Osteoblast (primary cell): ENCODE data around the gene KANK2. TPM values are rescaled to one million over a fixed set of nuclear protein-coding genes. Genes with fewer than 3 reads are reported as not detected.
A peak's percentile ranks its signal among the peaks of the same experiment; 100 is the strongest.

Experiments used
- DNase-seq: peaks from one replicate; pipeline ENCODE4 v3.0.0; 2011; ENCODE audit warnings: low spot score, mixed read lengths; ENCODE audit not compliant: insufficient read length; ENCODE audit errors: missing footprints
- H2AFZ ChIP-seq: 2 replicates; pipeline ENCODE4 v1.6.0; 2011; ENCODE audit warnings: mild to moderate bottlenecking, low read length
- H3K27ac ChIP-seq: 2 replicates; pipeline ENCODE4 v1.5.1; 2011; ENCODE audit warnings: mild to moderate bottlenecking, low read depth, low read length, moderate library complexity
- H3K27me3 ChIP-seq: 2 replicates; pipeline ENCODE4 v1.6.0; 2012; ENCODE audit warnings: mild to moderate bottlenecking, control low read depth, inconsistent platforms, low read length, moderate library complexity; ENCODE audit not compliant: insufficient read depth
- H3K36me3 ChIP-seq: 2 replicates; pipeline ENCODE4 v1.5.1; 2011; ENCODE audit warnings: mild to moderate bottlenecking, low read length, control low read depth, moderate library complexity; ENCODE audit not compliant: insufficient read depth
- H3K4me1 ChIP-seq: 2 replicates; pipeline ENCODE4 v1.5.1; 2011; ENCODE audit warnings: mild to moderate bottlenecking, low read length, control low read depth, moderate library complexity; ENCODE audit not compliant: insufficient read depth
- H3K4me2 ChIP-seq: 2 replicates; pipeline ENCODE4 v1.6.0; 2011; ENCODE audit warnings: mild to moderate bottlenecking, low read length; ENCODE audit not compliant: insufficient read depth
- H3K4me3 ChIP-seq: fragments of 200-600 bp; sonication (generic); 3 replicates; pipeline ENCODE4 v1.5.1; 2012; ENCODE audit warnings: mild to moderate bottlenecking, low read length, inconsistent platforms; ENCODE audit not compliant: insufficient read depth
- H3K79me2 ChIP-seq: 2 replicates; pipeline ENCODE4 v1.6.0; 2012; ENCODE audit warnings: mild to moderate bottlenecking, low read length, control low read depth, inconsistent platforms; ENCODE audit not compliant: insufficient read depth
- H3K9me3 ChIP-seq: 2 replicates; pipeline ENCODE4 v1.5.1; 2011; ENCODE audit warnings: low read depth, low read length, control low read depth
- H4K20me1 ChIP-seq: 2 replicates; pipeline ENCODE4 v1.6.0; 2012; ENCODE audit warnings: mild to moderate bottlenecking, low read length, control low read depth; ENCODE audit not compliant: insufficient read depth
- total RNA-seq: library from RNA; depleted of rRNA; stranded (reverse); fragments of >200 nt; gene quantifications from 2 replicates; pipeline ENCODE4 v1.2.3, GENCODE V29; 2012
- TF ChIP-seq, protein P1 (sequence below): IDR thresholded peaks from 2 replicates; pipeline ENCODE4 v1.5.1; 2011; ENCODE audit warnings: mild to moderate bottlenecking, low read depth, low read length, moderate library complexity; ENCODE audit errors: extremely low read depth

Gene KANK2
- 253 and 295 TPM in 2 replicates for total RNA-seq

DNA sequence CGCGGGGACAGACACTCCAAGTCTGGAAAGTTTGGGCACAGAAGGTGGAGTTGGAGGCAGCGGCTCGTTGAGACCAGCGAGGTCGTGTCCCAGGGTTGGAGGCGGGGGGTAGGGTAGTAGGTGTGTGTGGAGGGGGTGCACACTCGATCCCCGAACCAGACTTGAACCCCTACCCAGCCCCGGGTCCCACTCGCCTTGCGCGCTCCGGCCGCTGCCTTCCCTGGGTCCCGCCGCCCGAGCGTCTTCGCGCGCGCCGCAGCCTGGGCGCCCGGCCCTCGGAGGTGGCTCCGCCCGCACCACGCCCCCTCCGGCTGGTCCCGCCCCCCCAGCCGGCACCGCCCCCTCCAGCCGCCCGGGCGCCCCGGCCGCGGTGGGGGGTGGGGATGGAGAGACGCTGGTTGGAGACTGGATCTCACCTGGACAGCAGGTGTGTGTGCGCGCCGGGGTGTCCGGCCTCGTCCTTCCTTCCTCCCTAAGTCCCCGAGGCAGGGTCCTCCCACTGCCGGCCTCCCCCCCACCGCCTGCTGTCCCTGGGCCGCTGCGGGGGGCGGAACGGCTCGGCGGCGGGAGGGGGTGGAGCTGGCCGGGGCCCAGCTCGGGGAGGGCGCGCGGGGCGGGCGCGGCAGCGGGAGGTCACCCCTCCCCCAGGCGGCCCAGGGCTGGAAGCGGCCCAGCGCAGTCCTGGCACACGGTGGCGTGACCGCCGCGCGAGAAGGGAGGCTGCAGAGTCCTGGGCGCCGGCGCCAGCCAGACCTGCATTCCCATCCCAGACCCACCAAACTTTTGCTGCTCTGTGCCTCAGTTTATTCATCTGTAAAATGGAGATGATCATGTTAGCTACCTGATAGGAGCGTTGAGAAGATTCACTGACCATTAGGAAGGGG is at the start of gene KANK2:
KANK2 (minus strand) TSS at position 255 of the 884 bp plus-strand sequence. CDS start 3,034 bp downstream, outside the sequence.
- Histone ChIP-seq H2AFZ (peak within 1 kb of the TSS; percentile 51), H3K36me3 (peaks cover 20% of the 10 kb centered on the region), H3K4me2 (peak within 1 kb of the TSS; percentile 89), H3K27me3 (no peaks in the 10 kb centered on the region), H3K9me3 (no peaks in the 10 kb centered on the region), H3K4me1 (peaks cover 11% of the 10 kb centered on the region), H4K20me1 (peaks cover 13% of the 10 kb centered on the region), H3K27ac (peak within 1 kb of the TSS; percentile 65), H3K4me3 (peak within 1 kb of the TSS; percentile 91), H3K79me2 (peaks cover 46% of the 10 kb centered on the region)
- peak; percentile 100 for DNase-seq
- TF ChIP-seq, protein P1, sequence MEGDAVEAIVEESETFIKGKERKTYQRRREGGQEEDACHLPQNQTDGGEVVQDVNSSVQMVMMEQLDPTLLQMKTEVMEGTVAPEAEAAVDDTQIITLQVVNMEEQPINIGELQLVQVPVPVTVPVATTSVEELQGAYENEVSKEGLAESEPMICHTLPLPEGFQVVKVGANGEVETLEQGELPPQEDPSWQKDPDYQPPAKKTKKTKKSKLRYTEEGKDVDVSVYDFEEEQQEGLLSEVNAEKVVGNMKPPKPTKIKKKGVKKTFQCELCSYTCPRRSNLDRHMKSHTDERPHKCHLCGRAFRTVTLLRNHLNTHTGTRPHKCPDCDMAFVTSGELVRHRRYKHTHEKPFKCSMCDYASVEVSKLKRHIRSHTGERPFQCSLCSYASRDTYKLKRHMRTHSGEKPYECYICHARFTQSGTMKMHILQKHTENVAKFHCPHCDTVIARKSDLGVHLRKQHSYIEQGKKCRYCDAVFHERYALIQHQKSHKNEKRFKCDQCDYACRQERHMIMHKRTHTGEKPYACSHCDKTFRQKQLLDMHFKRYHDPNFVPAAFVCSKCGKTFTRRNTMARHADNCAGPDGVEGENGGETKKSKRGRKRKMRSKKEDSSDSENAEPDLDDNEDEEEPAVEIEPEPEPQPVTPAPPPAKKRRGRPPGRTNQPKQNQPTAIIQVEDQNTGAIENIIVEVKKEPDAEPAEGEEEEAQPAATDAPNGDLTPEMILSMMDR, result no peak

DNA sequence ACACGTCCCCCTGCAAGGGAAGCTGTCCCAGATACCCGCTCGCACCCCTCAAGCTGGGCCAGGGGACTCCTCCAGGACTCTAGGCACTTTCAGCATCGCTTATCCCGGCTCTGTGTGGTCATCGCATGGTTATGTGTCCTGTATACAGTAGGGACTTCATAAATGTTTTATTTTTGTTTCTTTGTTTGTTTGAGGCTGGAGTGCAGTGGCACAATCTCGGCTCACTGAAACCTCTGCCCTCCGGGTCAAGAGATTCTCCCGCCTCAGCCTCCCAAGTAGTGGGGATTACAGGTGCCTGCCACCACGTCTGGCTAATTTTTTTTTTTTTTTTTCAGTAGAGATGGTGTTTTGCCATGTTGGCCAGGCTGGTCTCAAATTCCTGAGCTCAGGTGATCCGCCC is 49.6 kb upstream of the KANK2 start:
- H3K27ac ChIP-seq, result no peak overlapping the region
- no peaks in the 10 kb centered on the region for H3K79me2 ChIP-seq
- no peak overlapping the region for H3K4me2 ChIP-seq
- H4K20me1 ChIP-seq, result no peaks in the 10 kb centered on the region
- H3K9me3 ChIP-seq, result no peaks in the 10 kb centered on the region
- H2AFZ ChIP-seq, result no peak overlapping the region
- peaks cover 7% of the 10 kb centered on the region for H3K4me1 ChIP-seq
- peak; percentile 62 for DNase-seq
- TF ChIP-seq, protein P1, result no peak
- no peak overlapping the region for H3K4me3 ChIP-seq
- no peaks in the 10 kb centered on the region for H3K36me3 ChIP-seq
- H3K27me3 ChIP-seq, result no peaks in the 10 kb centered on the region

DNA sequence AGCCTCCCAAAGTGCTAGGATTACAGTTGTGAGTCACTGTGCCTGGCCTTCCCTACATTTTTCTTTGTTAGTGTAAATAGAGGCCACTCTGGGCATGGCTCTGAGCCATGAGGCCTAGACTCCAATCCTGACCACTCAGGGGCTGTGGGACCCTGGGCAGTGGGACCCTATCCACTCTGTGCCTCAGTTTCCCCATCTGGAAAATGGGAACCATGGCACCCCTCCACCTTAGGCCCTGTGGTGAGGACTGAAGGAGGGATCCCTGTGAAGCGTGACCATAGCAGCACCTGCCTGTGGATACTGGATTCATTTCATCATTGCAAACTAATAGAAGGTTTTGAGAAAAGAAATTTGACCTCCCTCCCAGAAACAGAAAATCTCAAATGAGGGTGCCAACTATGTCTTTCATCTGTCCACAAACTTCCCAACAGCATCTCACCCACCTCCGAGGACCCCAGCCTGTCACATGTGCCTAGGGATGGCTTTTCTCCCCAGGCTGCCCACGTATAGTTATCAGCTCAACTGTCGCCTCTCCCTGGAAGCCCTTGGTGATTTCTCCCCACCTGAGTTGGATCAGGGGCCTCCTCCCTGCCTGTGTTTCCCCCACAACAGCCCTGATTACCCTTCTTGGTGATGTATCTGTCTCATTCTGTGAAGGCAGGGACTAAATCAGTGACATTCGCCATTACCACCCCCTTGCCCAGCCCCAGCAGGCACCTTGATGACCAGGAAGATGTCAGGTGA is 47.7 kb upstream of the KANK2 start:
- Histone ChIP-seq H3K27ac (no peak overlapping the region), H3K27me3 (no peaks in the 10 kb centered on the region), H3K4me2 (no peak overlapping the region), H3K9me3 (no peaks in the 10 kb centered on the region), H3K4me1 (peaks cover 7% of the 10 kb centered on the region), H3K36me3 (no peaks in the 10 kb centered on the region), H3K79me2 (no peaks in the 10 kb centered on the region), H2AFZ (no peak overlapping the region), H4K20me1 (no peaks in the 10 kb centered on the region), H3K4me3 (no peak overlapping the region)
- DNase-seq, result peak; percentile 51
- TF ChIP-seq, protein P1, result no peak

DNA sequence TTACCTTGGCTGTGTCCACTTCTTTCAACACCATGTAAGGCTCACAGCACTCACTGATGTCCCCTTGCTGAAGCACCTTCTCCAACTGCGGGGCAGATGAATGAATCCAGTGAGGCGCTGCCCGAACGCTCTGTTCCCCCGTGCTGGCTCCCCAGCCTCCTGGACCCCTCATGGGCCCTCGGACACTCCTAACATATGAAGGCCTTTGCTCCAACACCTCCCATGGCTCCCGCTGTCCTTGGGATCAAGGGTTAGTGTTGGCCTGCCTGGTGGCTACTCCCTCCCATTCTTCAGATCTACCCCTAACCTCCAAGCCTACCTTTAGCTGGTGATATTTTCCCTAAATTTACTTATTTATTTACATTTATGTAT is 46.4 kb upstream of the KANK2 start:
- TF ChIP-seq, protein P1, result no peak
- no peak overlapping the region for H3K4me3 ChIP-seq
- H4K20me1 ChIP-seq, result no peaks in the 10 kb centered on the region
- H3K27me3 ChIP-seq, result no peaks in the 10 kb centered on the region
- H3K36me3 ChIP-seq, result peaks cover 3% of the 10 kb centered on the region
- DNase-seq, result peak; percentile 31
- H3K79me2 ChIP-seq, result no peaks in the 10 kb centered on the region
- peak overlapping the region; percentile 65 for H2AFZ ChIP-seq
- H3K9me3 ChIP-seq, result no peaks in the 10 kb centered on the region
- peaks cover 7% of the 10 kb centered on the region for H3K4me1 ChIP-seq
- H3K4me2 ChIP-seq, result peak overlapping the region; percentile 64
- no peak overlapping the region for H3K27ac ChIP-seq
